NB4 (cell line): ENCODE data around the gene FSD1L.

Experiments
- CTCF ChIP-seq: IDR thresholded peaks from one replicate; pipeline ENCODE4 v1.5.1; 2012; ENCODE audit warnings: low read depth, low read length
- POLR2A ChIP-seq: IDR thresholded peaks from 2 replicates; pipeline ENCODE4 v1.6.1; 2011; ENCODE audit warnings: mild to moderate bottlenecking; ENCODE audit not compliant: insufficient read length; ENCODE audit errors: extremely low read depth

- TF ChIP-seq CTCF (peak; percentile 26), POLR2A (peak; percentile 46)
These were observed at the start of gene FSD1L for GRCh38 chr9:105447814-105448812.
